HG03558 (cell line): Measurements from ENCODE around the gene ARAP1.

Experiments used
- ATAC-seq: cut with Tn5 transposase; IDR thresholded peaks from one replicate; pipeline ENCODE4 v1.9.1; 2021; ENCODE audit warnings: moderate number of reproducible peaks; ENCODE audit not compliant: unreplicated experiment; ENCODE audit errors: extremely low read depth

ARAP1 gene

GRCh38 chr11:72745511-72745910 is 6.7 kb downstream of the ARAP1 start:
- no peak for ATAC-seq

- no peak for ATAC-seq
Observed at GRCh38 chr11:72744474-72744873, 7.7 kb downstream of the ARAP1 start.

- ATAC-seq, result no peak
Observed at GRCh38 chr11:72743321-72744221, 8.6 kb downstream of the ARAP1 start.

GRCh38 chr11:72742513-72743320 is 9.5 kb downstream of the ARAP1 start:
- ATAC-seq, result no peak

- ATAC-seq, result no peak
Observed at GRCh38 chr11:72741849-72742512, 10.2 kb downstream of the ARAP1 start.

- no peak for ATAC-seq
Observed at GRCh38 chr11:72741429-72741833, 10.8 kb downstream of the ARAP1 start.

- no peak for ATAC-seq
Observed at GRCh38 chr11:72740562-72741428, 11.4 kb downstream of the ARAP1 start.

GRCh38 chr11:72740060-72740424 is 12.2 kb downstream of the ARAP1 start:
- ATAC-seq, result no peak

- no peak for ATAC-seq
Observed at GRCh38 chr11:72739240-72740059, 12.8 kb downstream of the ARAP1 start.

- no peak for ATAC-seq
Observed at GRCh38 chr11:72738199-72739141, 13.7 kb downstream of the ARAP1 start.

- ATAC-seq, result no peak
Observed at GRCh38 chr11:72737336-72737735, 14.9 kb downstream of the ARAP1 start.

- no peak for ATAC-seq
Observed at GRCh38 chr11:72736452-72737069, 15.6 kb downstream of the ARAP1 start.

GRCh38 chr11:72735495-72736027 is 16.6 kb downstream of the ARAP1 start:
- ATAC-seq, result no peak

GRCh38 chr11:72732329-72732728 is 19.9 kb downstream of the ARAP1 start:
- ATAC-seq, result no peak

- no peak for ATAC-seq
Observed at GRCh38 chr11:72730737-72731136, 21.5 kb downstream of the ARAP1 start.

GRCh38 chr11:72730243-72730642 is 22.0 kb downstream of the ARAP1 start:
- no peak for ATAC-seq

GRCh38 chr11:72727521-72727920 is 24.7 kb downstream of the ARAP1 start:
- ATAC-seq, result no peak
